ENCODE results near the gene OR4F15. TPM values are rescaled to one million over a fixed set of nuclear protein-coding genes. Genes with fewer than 3 reads are reported as not detected.

The OR4F15 gene
- total and polyA plus RNA-seq, 5 donors from 2014 or later = not detected

DNA sequence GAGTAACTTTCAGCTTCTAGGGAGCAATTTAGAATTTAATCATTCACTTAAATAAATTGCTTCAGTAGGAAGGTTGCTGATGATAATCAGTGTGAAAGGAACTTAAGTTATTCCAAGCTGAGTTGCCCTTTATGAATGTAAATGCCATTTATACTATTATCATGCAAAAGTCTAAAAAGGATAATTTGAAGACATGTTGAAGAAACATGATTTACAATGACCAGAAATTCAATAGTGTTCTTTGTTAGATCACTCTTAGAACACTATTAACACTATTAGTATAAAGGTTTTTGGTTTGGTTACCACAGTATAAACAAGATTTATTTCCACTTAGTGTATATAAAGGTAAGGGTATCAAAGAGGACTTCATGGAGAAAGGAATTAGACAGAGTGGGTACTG lies 7.1 kb upstream of the OR4F15 start:
- Histone ChIP-seq H3K9me3 (ENCODE audit: control insufficient read depth in 2 of 2, low read length in 2 of 2) (no peaks in the 10 kb centered on the region), H3K27me3 (ENCODE audit: control insufficient read depth, insufficient read depth, low read length) (peaks cover 2% of the 10 kb centered on the region), H3K4me1 (ENCODE audit: control insufficient read depth, insufficient read depth, low read length, poor library complexity, severe bottlenecking) (no peaks in the 10 kb centered on the region), H3K27ac (ENCODE audit: insufficient read depth, low read length, poor library complexity, severe bottlenecking) (no peak overlapping the region), H3K4me3 (ENCODE audit: low read depth, low read length) (no peak overlapping the region), H3K36me3 (ENCODE audit: control insufficient read depth, insufficient read depth, low read length) (no peaks in the 10 kb centered on the region)
- ATAC-seq (ENCODE audit: low read depth in 2 of 2) (no peak), DNase-seq (no peak)
- peaks cover 11% of the 10 kb centered on the region for H3K27me3 Mint-ChIP-seq
- no peak overlapping the region for H3K4me3 Mint-ChIP-seq
- H3K27ac Mint-ChIP-seq = no peak overlapping the region
- H3K36me3 Mint-ChIP-seq = no peaks in the 10 kb centered on the region
- H3K4me1 Mint-ChIP-seq = no peaks in the 10 kb centered on the region
- H3K9me3 Mint-ChIP-seq = peaks cover 0 to 2% (median 0%) of the 10 kb centered on the region in 7 donors

DNA sequence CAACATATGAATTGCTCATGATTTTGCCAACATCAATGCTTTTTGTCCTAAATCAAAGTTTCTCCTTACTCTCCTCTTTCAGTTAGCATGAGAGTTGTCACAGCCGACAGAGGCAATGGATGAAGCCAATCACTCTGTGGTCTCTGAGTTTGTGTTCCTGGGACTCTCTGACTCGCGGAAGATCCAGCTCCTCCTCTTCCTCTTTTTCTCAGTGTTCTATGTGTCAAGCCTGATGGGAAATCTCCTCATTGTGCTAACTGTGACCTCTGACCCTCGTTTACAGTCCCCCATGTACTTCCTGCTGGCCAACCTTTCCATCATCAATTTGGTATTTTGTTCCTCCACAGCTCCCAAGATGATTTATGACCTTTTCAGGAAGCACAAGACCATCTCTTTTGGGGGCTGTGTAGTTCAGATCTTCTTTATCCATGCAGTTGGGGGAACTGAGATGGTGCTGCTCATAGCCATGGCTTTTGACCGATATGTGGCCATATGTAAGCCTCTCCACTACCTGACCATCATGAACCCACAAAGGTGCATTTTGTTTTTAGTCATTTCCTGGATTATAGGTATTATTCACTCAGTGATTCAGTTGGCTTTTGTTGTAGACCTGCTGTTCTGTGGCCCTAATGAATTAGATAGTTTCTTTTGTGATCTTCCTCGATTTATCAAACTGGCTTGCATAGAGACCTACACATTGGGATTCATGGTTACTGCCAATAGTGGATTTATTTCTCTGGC lies 6.2 kb upstream of the OR4F15 start:
- Mint-ChIP-seq H3K27me3 (peaks cover 10% of the 10 kb centered on the region), H3K27ac (no peak overlapping the region)

DNA sequence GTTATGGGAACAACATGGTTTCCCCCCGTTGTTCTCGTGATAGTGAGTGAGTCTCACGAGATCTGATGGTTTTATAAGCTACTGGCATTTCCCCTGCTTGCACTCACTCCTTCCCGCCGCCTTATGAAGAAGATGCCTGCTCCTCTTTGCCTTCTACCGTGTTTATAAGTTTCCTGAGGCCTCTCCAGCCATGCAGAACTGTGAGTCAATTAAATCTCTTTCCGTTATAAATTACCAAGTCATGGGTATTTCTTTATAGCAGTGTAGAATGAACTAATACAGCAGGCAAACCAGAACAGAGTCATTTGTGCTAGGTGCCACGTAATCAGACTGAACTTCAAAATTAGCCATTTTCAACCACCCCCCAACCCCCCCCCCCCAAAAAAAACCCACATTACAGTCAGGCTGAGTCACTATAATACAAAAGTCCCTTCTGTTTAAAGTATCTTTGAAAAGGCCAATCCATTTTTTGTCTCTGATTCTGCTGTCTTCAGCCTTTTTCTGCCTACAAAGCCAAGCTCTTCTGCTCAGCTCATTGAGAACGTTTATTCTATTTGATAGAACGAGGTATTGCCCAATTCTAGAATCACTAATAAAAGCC lies 4.6 kb upstream of the OR4F15 start:
- Mint-ChIP-seq H3K4me3 (no peak overlapping the region), H3K27me3 (peaks cover 4% of the 10 kb centered on the region), H3K4me1 (no peaks in the 10 kb centered on the region), H3K36me3 (no peaks in the 10 kb centered on the region), H3K9me3 (peaks cover 0 to 4% (median 0%) of the 10 kb centered on the region in 7 donors), H3K27ac (no peak overlapping the region)
- H3K9me3 ChIP-seq (ENCODE audit: control insufficient read depth in 2 of 2, low read length in 2 of 2) = no peaks in the 10 kb centered on the region
- peaks cover 2% of the 10 kb centered on the region for H3K27me3 ChIP-seq (ENCODE audit: control insufficient read depth, insufficient read depth, low read length)
- no peaks in the 10 kb centered on the region for H3K4me1 ChIP-seq (ENCODE audit: control insufficient read depth, insufficient read depth, low read length, poor library complexity, severe bottlenecking)
- DNase-seq (no peak), ATAC-seq (ENCODE audit: low read depth in 2 of 2) (no peak)
- no peak overlapping the region for H3K4me3 ChIP-seq (ENCODE audit: low read depth, low read length)
- H3K27ac ChIP-seq (ENCODE audit: insufficient read depth, low read length, poor library complexity, severe bottlenecking) = no peak overlapping the region
- H3K36me3 ChIP-seq (ENCODE audit: control insufficient read depth, insufficient read depth, low read length) = no peaks in the 10 kb centered on the region

More for the DNA sequence above, 6.2 kb upstream of the OR4F15 start:
- no peak overlapping the region for H3K27ac ChIP-seq (ENCODE audit: insufficient read depth, low read length, poor library complexity, severe bottlenecking)
- H3K4me3 Mint-ChIP-seq = no peak overlapping the region
- H3K36me3 ChIP-seq (ENCODE audit: control insufficient read depth, insufficient read depth, low read length) = no peaks in the 10 kb centered on the region
- no peaks in the 10 kb centered on the region for H3K4me1 Mint-ChIP-seq
- no peak for ATAC-seq (ENCODE audit: low read depth in 2 of 2)
- H3K4me3 ChIP-seq (ENCODE audit: low read depth, low read length) = no peak overlapping the region
- DNase-seq = no peak
- H3K36me3 Mint-ChIP-seq = no peaks in the 10 kb centered on the region
- H3K9me3 Mint-ChIP-seq = peaks cover 0 to 2% (median 0%) of the 10 kb centered on the region in 7 donors
- H3K4me1 ChIP-seq (ENCODE audit: control insufficient read depth, insufficient read depth, low read length, poor library complexity, severe bottlenecking) = no peaks in the 10 kb centered on the region
- no peaks in the 10 kb centered on the region for H3K9me3 ChIP-seq (ENCODE audit: control insufficient read depth in 2 of 2, low read length in 2 of 2)
- H3K27me3 ChIP-seq (ENCODE audit: control insufficient read depth, insufficient read depth, low read length) = peaks cover 2% of the 10 kb centered on the region

DNA sequence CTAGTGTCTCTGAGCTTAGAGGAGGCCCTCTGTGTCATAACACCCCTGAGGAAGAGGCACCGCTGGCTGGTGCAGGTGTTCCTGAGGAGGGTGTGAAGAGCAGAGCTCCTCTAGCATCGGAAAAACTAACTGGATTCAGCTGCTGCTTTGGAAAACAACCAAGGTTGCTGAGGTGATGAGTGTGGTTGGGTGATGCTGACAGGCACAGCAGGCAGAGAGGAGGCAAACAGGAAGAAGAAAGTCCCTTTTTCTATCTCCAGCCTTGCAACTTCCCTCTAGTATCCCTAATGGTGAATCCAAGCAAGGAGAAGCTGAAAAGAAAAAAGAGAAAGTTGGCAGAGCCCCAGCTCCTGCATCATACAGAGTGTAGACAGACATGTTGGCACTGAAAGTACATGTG lies 3.8 kb upstream of the OR4F15 start:
- Mint-ChIP-seq H3K4me3 (no peak overlapping the region), H3K9me3 (peaks cover 0 to 4% (median 0%) of the 10 kb centered on the region in 7 donors), H3K27ac (no peak overlapping the region), H3K27me3 (peaks cover 2% of the 10 kb centered on the region), H3K36me3 (no peaks in the 10 kb centered on the region), H3K4me1 (no peaks in the 10 kb centered on the region)
- H3K36me3 ChIP-seq (ENCODE audit: control insufficient read depth, insufficient read depth, low read length) = no peaks in the 10 kb centered on the region
- H3K27me3 ChIP-seq (ENCODE audit: control insufficient read depth, insufficient read depth, low read length) = peaks cover 2% of the 10 kb centered on the region
- no peak overlapping the region for H3K27ac ChIP-seq (ENCODE audit: insufficient read depth, low read length, poor library complexity, severe bottlenecking)
- H3K4me1 ChIP-seq (ENCODE audit: control insufficient read depth, insufficient read depth, low read length, poor library complexity, severe bottlenecking) = no peaks in the 10 kb centered on the region
- H3K4me3 ChIP-seq (ENCODE audit: low read depth, low read length) = no peak overlapping the region
- DNase-seq (no peak), ATAC-seq (ENCODE audit: low read depth in 2 of 2) (no peak)
- no peaks in the 10 kb centered on the region for H3K9me3 ChIP-seq (ENCODE audit: control insufficient read depth in 2 of 2, low read length in 2 of 2)

DNA sequence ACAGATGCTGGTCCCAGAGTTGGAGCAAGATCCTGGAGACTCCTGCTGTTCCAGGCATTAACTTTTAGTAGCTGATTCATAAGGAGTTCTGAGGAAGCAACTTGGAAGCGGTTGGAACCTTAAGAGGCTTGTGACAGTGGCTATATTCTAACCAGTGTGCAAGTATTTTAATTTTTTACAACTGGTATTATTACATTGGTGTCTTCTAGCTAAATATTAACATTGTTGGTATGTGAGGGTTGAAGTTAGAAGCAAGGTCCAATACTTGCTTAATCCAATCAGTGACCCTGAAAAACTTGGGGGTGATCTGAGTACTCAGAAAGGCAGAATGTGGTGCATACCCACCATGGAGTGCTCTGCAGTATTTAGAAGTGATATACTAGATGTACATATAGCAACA lies 1.5 kb upstream of the OR4F15 start:
- no peak overlapping the region for H3K4me3 ChIP-seq (ENCODE audit: low read depth, low read length)
- no peaks in the 10 kb centered on the region for H3K9me3 ChIP-seq (ENCODE audit: control insufficient read depth in 2 of 2, low read length in 2 of 2)
- H3K4me1 ChIP-seq (ENCODE audit: control insufficient read depth, insufficient read depth, low read length, poor library complexity, severe bottlenecking) = no peaks in the 10 kb centered on the region
- no peaks in the 10 kb centered on the region for H3K4me1 Mint-ChIP-seq
- no peaks in the 10 kb centered on the region for H3K36me3 Mint-ChIP-seq
- H3K27me3 ChIP-seq (ENCODE audit: control insufficient read depth, insufficient read depth, low read length) = peaks cover 2% of the 10 kb centered on the region
- H3K27ac Mint-ChIP-seq = no peak overlapping the region
- DNase-seq = no peak
- H3K9me3 Mint-ChIP-seq = peaks cover 0 to 4% (median 2%) of the 10 kb centered on the region in 7 donors
- no peak overlapping the region for H3K27ac ChIP-seq (ENCODE audit: insufficient read depth, low read length, poor library complexity, severe bottlenecking)
- ATAC-seq (ENCODE audit: low read depth in 2 of 2) = no peak
- H3K36me3 ChIP-seq (ENCODE audit: control insufficient read depth, insufficient read depth, low read length) = no peaks in the 10 kb centered on the region
- no peaks in the 10 kb centered on the region for H3K27me3 Mint-ChIP-seq
- no peak overlapping the region for H3K4me3 Mint-ChIP-seq

DNA sequence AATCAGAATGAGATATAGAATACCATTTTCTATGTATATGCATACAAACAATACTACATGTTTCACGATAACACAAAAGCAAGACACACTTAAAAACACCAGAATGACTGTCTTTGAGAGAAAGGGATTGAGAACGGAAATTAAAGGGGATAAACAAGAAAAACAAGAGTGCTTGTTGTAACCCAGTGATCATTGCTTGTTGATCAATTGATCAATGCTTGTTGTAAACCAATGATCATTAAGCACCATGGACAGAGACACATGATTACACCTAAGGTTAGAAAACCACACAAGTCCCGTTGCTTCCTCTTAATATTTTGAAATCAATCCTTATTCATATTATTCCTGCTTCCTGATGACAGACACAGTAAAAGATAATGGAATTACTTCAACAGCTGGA lies 1.1 kb upstream of the OR4F15 start:
- DNase-seq (peak in 1 of 3 donors; percentile 10), ATAC-seq (ENCODE audit: low read depth in 2 of 2) (no peak)
- H3K4me3 Mint-ChIP-seq = no peak overlapping the region
- H3K36me3 Mint-ChIP-seq = no peaks in the 10 kb centered on the region
- H3K27ac Mint-ChIP-seq = no peak overlapping the region
- H3K27me3 ChIP-seq (ENCODE audit: control insufficient read depth, insufficient read depth, low read length) = no peaks in the 10 kb centered on the region
- no peaks in the 10 kb centered on the region for H3K27me3 Mint-ChIP-seq
- H3K4me1 ChIP-seq (ENCODE audit: control insufficient read depth, insufficient read depth, low read length, poor library complexity, severe bottlenecking) = no peaks in the 10 kb centered on the region
- H3K9me3 ChIP-seq (ENCODE audit: control insufficient read depth in 2 of 2, low read length in 2 of 2) = no peaks in the 10 kb centered on the region
- no peaks in the 10 kb centered on the region for H3K36me3 ChIP-seq (ENCODE audit: control insufficient read depth, insufficient read depth, low read length)
- H3K27ac ChIP-seq (ENCODE audit: insufficient read depth, low read length, poor library complexity, severe bottlenecking) = no peak overlapping the region
- H3K4me1 Mint-ChIP-seq = no peaks in the 10 kb centered on the region
- no peak overlapping the region for H3K4me3 ChIP-seq (ENCODE audit: low read depth, low read length)
- H3K9me3 Mint-ChIP-seq = peaks cover 0 to 4% (median 2%) of the 10 kb centered on the region in 7 donors

DNA sequence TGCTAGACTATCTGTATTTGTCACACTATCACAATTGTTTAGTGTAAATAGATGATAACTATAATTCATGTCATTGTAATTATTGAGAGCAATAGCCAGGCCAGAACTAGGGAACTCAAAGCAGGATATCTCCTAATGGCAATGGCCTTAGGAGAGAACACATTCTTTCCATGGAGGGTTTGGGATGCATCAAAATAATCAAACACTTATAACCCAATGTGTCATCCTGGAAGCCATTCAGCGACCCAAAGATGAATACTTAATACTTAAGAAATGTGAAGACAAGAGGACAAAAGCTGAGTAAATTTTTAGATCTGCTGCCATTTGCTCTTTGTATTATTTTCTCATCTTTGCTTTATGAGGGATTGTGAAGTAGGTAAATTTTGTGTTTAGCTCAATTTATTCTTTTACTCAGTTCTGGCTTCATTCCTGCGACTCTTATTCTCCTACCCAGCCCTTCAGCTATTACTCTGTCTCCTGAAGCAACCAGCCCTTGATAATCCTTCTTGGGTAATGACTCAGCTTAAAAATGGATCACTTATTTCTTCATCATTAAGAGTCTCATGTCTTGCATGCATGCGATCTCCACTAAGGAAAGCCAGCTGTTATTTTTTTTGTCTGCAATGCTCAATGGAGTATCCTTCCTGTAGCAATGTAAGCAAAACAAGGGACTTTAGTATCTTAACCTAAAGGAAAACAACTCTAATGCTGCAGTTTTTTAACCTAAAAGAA lies 2.0 kb downstream of the OR4F15 start:
- Mint-ChIP-seq H3K9me3 (peaks cover 0 to 4% (median 2%) of the 10 kb centered on the region in 7 donors), H3K27me3 (no peaks in the 10 kb centered on the region), H3K27ac (no peak overlapping the region), H3K36me3 (no peaks in the 10 kb centered on the region), H3K4me3 (no peak overlapping the region), H3K4me1 (no peaks in the 10 kb centered on the region)
- no peaks in the 10 kb centered on the region for H3K4me1 ChIP-seq (ENCODE audit: control insufficient read depth, insufficient read depth, low read length, poor library complexity, severe bottlenecking)
- H3K27me3 ChIP-seq (ENCODE audit: control insufficient read depth, insufficient read depth, low read length) = no peaks in the 10 kb centered on the region
- no peak for DNase-seq
- no peaks in the 10 kb centered on the region for H3K36me3 ChIP-seq (ENCODE audit: control insufficient read depth, insufficient read depth, low read length)
- no peaks in the 10 kb centered on the region for H3K9me3 ChIP-seq (ENCODE audit: control insufficient read depth in 2 of 2, low read length in 2 of 2)
- ATAC-seq (ENCODE audit: low read depth in 2 of 2) = no peak
- no peak overlapping the region for H3K4me3 ChIP-seq (ENCODE audit: low read depth, low read length)
- H3K27ac ChIP-seq (ENCODE audit: insufficient read depth, low read length, poor library complexity, severe bottlenecking) = no peak overlapping the region
